Testis (tissue), 3 donors: ENCODE results near the gene PPA2. TPM values are rescaled to one million over a fixed set of nuclear protein-coding genes. Genes with fewer than 3 reads are reported as not detected.

Experiments used
- DNase-seq: peaks from one replicate; pipeline ENCODE4 v3.0.0-alpha.2; 2019
- H3K27ac ChIP-seq, 2 donors: fragments of 200-600 bp; sonication (generic); one replicate each; pipeline ENCODE4 v1.5.1; 2019
- H3K27me3 ChIP-seq: fragments of 200-600 bp; sonication (generic); one replicate; pipeline ENCODE4 v1.5.1; 2019
- H3K36me3 ChIP-seq: fragments of 200-600 bp; sonication (generic); one replicate; pipeline ENCODE4 v1.5.1; 2017; ENCODE audit warnings: low read depth; ENCODE audit errors: missing control alignments
- H3K4me1 ChIP-seq: fragments of 200-600 bp; sonication (generic); one replicate; pipeline ENCODE4 v1.5.1; 2019
- H3K4me3 ChIP-seq, 2 donors: fragments of 200-600 bp; sonication (generic); one replicate each; pipeline ENCODE4 v1.5.1; 2017 to 2019
- H3K9me3 ChIP-seq: fragments of 200-600 bp; sonication (generic); one replicate; pipeline ENCODE4 v1.5.1; 2017
- POLR2A ChIP-seq: fragments of 450-650 bp; IDR thresholded peaks from one replicate; pipeline ENCODE4 v1.6.1; 2017; ENCODE audit warnings: antibody characterized with exemption, mild to moderate bottlenecking, moderate library complexity
- WGBS, 2 donors: methylation state at CpG; one replicate each; pipeline ENCODE4 v1.1.5; 2018; 5-methylcytosine and 5-hydroxymethylcytosine counted together
- intact Hi-C: fragments of 100-400 bp; cut with DNase I; formaldehyde crosslinking; loops from one replicate; pipeline ENCODE4 v1.15.1; 2023; ENCODE audit warnings: low total_unique reads
- polyA plus RNA-seq: library from polyadenylated mRNA; stranded (reverse); fragments of 350-450 nt; fragmentation: Illumina TruSeq; extraction: RNeasy Lipid Tissue Mini Kit (QIAGEN cat#74804); gene quantifications from one replicate; pipeline ENCODE4 v1.2.3, GENCODE V29; 2014; ENCODE audit warnings: low read depth, low replicate concordance; ENCODE audit not compliant: insufficient read depth
- total RNA-seq, 2 donors: library from RNA; depleted of rRNA; stranded (reverse); fragments of >200 nt; gene quantifications; one replicate each; pipeline ENCODE4 v1.2.3, GENCODE V29; 2016
- TF ChIP-seq, protein P1 (sequence below), 3 experiments: fragments of 450-650 bp in 2 of 3; fragments of 200-600 bp in 1 of 3; sonication (generic) in 1 of 3; IDR thresholded peaks; one replicate each; pipeline ENCODE4 v1.5.1; 2016 to 2019; ENCODE audit warnings: antibody characterized with exemption in 3 of 3, mild to moderate bottlenecking in 2 of 3, moderate library complexity in 1 of 3

The PPA2 gene
- total and polyA plus RNA-seq, 3 donors from 2014 or later: 40.6 to 71.3 (median 48.1) TPM

- TF ChIP-seq, protein P1, sequence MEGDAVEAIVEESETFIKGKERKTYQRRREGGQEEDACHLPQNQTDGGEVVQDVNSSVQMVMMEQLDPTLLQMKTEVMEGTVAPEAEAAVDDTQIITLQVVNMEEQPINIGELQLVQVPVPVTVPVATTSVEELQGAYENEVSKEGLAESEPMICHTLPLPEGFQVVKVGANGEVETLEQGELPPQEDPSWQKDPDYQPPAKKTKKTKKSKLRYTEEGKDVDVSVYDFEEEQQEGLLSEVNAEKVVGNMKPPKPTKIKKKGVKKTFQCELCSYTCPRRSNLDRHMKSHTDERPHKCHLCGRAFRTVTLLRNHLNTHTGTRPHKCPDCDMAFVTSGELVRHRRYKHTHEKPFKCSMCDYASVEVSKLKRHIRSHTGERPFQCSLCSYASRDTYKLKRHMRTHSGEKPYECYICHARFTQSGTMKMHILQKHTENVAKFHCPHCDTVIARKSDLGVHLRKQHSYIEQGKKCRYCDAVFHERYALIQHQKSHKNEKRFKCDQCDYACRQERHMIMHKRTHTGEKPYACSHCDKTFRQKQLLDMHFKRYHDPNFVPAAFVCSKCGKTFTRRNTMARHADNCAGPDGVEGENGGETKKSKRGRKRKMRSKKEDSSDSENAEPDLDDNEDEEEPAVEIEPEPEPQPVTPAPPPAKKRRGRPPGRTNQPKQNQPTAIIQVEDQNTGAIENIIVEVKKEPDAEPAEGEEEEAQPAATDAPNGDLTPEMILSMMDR (IDR thresholded peaks at IDR 0.05): no peak
- no peak for TF ChIP-seq POLR2A
- no peaks in the 10 kb centered on the region for H3K4me1 ChIP-seq
- H3K4me3 ChIP-seq: no peak overlapping the region
- H3K27me3 ChIP-seq: no peaks in the 10 kb centered on the region
- no peaks in the 10 kb centered on the region for H3K9me3 ChIP-seq
- no peak for DNase-seq
- H3K27ac ChIP-seq: no peak overlapping the region
- intact Hi-C loops: no loop called here
- WGBS, 2 donors: 86 to 89% methylated on average over 3 of the region's 3 CpGs
- H3K36me3 ChIP-seq: no peaks in the 10 kb centered on the region
Measured at GRCh38 chr4:105352826-105353225, 121.0 kb downstream of the PPA2 start.

DNA sequence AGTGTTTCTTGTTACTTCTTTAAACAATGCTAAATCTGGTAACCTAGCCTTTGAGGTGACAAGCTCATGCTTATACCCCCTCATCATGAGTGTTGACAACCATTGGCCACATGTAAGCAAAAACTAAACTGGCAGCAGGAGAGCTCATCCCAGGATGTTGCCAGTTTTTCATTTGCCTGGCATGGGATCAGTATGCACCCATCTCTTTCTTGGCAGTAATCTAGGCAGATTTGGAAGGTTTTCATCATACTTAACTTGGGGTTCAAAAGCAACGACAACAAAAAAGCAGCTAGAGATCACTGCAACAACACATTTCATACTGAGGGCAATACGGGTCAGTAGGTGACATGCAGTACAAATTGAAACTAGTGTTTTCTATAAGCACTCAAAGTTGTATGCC, 122.0 kb downstream of the PPA2 start:
- Histone ChIP-seq H3K9me3 (no peaks in the 10 kb centered on the region), H3K4me3 (no peak overlapping the region), H3K4me1 (no peaks in the 10 kb centered on the region), H3K27ac (no peak overlapping the region), H3K36me3 (no peaks in the 10 kb centered on the region), H3K27me3 (no peaks in the 10 kb centered on the region)
- no peak for DNase-seq
- no peak for TF ChIP-seq POLR2A
- TF ChIP-seq, protein P1 (IDR thresholded peaks at IDR 0.05): no peak
- intact Hi-C loops: no loop called here
- WGBS, 2 donors: 91 to 92% methylated on average over 2 of the region's 2 CpGs

GRCh38 chr4:105350859-105351490, 122.9 kb downstream of the PPA2 start:
- 59 to 73% methylated on average over 1 of the region's 1 CpG for WGBS, 2 donors
- intact Hi-C loops: no loop called here

DNA sequence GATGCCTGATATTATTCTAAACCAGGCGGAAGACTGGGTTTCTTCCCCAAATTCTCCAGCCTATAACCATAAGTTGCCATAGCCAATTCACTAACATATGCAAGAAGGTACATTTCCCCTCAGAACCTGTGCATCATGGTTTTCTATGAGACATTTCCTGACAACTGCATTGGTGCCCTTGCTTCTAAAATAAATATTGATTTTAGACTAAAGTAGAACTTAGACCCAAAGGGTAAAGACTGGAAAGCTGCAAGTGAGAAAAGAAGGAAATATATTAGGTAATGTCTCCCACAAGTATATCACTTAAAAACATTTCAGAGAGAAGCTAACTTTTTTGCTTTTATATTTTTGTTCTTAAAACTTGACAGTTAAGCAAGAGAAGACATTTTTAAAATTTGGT, 125.1 kb downstream of the PPA2 start:
- 87 to 90% methylated on average over 1 of the region's 1 CpG for WGBS, 2 donors
- H3K4me3 ChIP-seq: no peak overlapping the region
- no peaks in the 10 kb centered on the region for H3K9me3 ChIP-seq
- H3K36me3 ChIP-seq: no peaks in the 10 kb centered on the region
- H3K27me3 ChIP-seq: no peaks in the 10 kb centered on the region
- no peak overlapping the region for H3K27ac ChIP-seq
- intact Hi-C loops: no loop called here
- H3K4me1 ChIP-seq: no peaks in the 10 kb centered on the region
- no peak for TF ChIP-seq POLR2A
- TF ChIP-seq, protein P1 (IDR thresholded peaks at IDR 0.05): no peak
- DNase-seq: no peak

More at GRCh38 chr4:105350859-105351490, 122.9 kb downstream of the PPA2 start:
- TF ChIP-seq, protein P1 (IDR thresholded peaks at IDR 0.05): no peak
- TF ChIP-seq POLR2A: no peak
- Histone ChIP-seq H3K27ac (no peak overlapping the region), H3K4me3 (no peak overlapping the region), H3K36me3 (no peaks in the 10 kb centered on the region), H3K9me3 (no peaks in the 10 kb centered on the region), H3K27me3 (no peaks in the 10 kb centered on the region), H3K4me1 (no peaks in the 10 kb centered on the region)
- no peak for DNase-seq

- 91 to 92% methylated on average over 2 of the region's 2 CpGs for WGBS, 2 donors
Measured at GRCh38 chr4:105346869-105347268, 127.0 kb downstream of the PPA2 start.

More at GRCh38 chr4:105346869-105347268, 127.0 kb downstream of the PPA2 start:
- no peak for DNase-seq
- no peaks in the 10 kb centered on the region for H3K9me3 ChIP-seq
- no peaks in the 10 kb centered on the region for H3K27me3 ChIP-seq
- H3K4me1 ChIP-seq: no peaks in the 10 kb centered on the region
- TF ChIP-seq, protein P1 (IDR thresholded peaks at IDR 0.05): no peak
- no peak for TF ChIP-seq POLR2A
- intact Hi-C loops: no loop called here
- no peak overlapping the region for H3K27ac ChIP-seq
- no peak overlapping the region for H3K4me3 ChIP-seq
- H3K36me3 ChIP-seq: no peaks in the 10 kb centered on the region
